Measurements from ENCODE around the gene SCAMP2. TPM values are rescaled to one million over a fixed set of nuclear protein-coding genes. Genes with fewer than 3 reads are reported as not detected.

SCAMP2 gene
- total RNA-seq, 1 experiment from 2014 or later: 50.2 TPM

- no peak for DNase-seq
- Mint-ChIP-seq H3K27me3 (ENCODE audit: low read depth) (peaks cover 46% of the 10 kb centered on the region), H3K9me3 (no peaks in the 10 kb centered on the region; a peak in 1 of 5 replicates), H3K36me3 (ENCODE audit: insufficient read depth in 1 of 3, low read depth in 3 of 3) (no peaks in the 10 kb centered on the region), H3K4me1 (peaks cover 15 to 49% of the 10 kb centered on the region in 2 experiments), H3K4me3 (no peak overlapping the region; a peak in 1 of 5 replicates), H3K27ac (no peak overlapping the region)
- no peaks in the 10 kb centered on the region for H3K4me1 ChIP-seq (ENCODE audit: insufficient read depth, low read length)
- H3T11ph ChIP-seq (ENCODE audit: low read length): no peak overlapping the region
- H3K79me1 ChIP-seq (ENCODE audit: insufficient read depth, low read depth, low read length, poor library complexity, severe bottlenecking): no peaks in the 10 kb centered on the region
- H2AFZ ChIP-seq (ENCODE audit: low read length): no peak overlapping the region
- no peak overlapping the region for H3K18ac ChIP-seq (ENCODE audit: insufficient read length, low read depth, low read length)
- H3K9ac ChIP-seq (ENCODE audit: extremely low read depth, insufficient read length, low read length): no peak overlapping the region
- H4K5ac ChIP-seq (ENCODE audit: insufficient read length, low read depth, low read length): no peak overlapping the region
- H3K23ac ChIP-seq (ENCODE audit: insufficient read length, low read depth, low read length): no peak overlapping the region
- H3K23me2 ChIP-seq (ENCODE audit: insufficient read length, low read depth, low read length, poor library complexity, severe bottlenecking): no peaks in the 10 kb centered on the region
- no peaks in the 10 kb centered on the region for H3K9me3 ChIP-seq (ENCODE audit: control insufficient read depth, low read depth, low read length)
- no peak overlapping the region for H2BK12ac ChIP-seq (ENCODE audit: insufficient read length, low read depth, low read length)
- no peak overlapping the region for H3K14ac ChIP-seq (ENCODE audit: insufficient read depth, low read length)
- TF ChIP-seq CTCF (conservative IDR thresholded peaks at IDR 0.05): no peak
- no peaks in the 10 kb centered on the region for H4K20me1 ChIP-seq (ENCODE audit: control insufficient read depth, insufficient read depth, insufficient read length)
- H2BK15ac ChIP-seq (ENCODE audit: low read depth, low read length): no peak overlapping the region
- WGBS (ENCODE audit: extremely low coverage, insufficient read length, low lambda C conversion rate): no CpG with 5 or more reads among the region's 4 CpGs
- no peak overlapping the region for H4K8ac ChIP-seq (replicated peaks; ENCODE audit: insufficient read length, low read depth, low read length)
- no peak overlapping the region for H3K56ac ChIP-seq (ENCODE audit: insufficient read length, low read depth, low read length)
- no peak overlapping the region for H3K4ac ChIP-seq (ENCODE audit: low read depth, low read length)
- no peak overlapping the region for H2AK5ac ChIP-seq (ENCODE audit: insufficient read length, low read length)
- H2BK120ac ChIP-seq (ENCODE audit: low read depth, low read length, poor library complexity, severe bottlenecking): no peak overlapping the region
- H3K27ac ChIP-seq (ENCODE audit: insufficient read length, low read depth, low read length): no peak overlapping the region
- H3K4me2 ChIP-seq (ENCODE audit: insufficient read depth, insufficient read length, low read length): no peak overlapping the region
- H3K79me2 ChIP-seq (ENCODE audit: insufficient read depth, low read length): no peaks in the 10 kb centered on the region
- H2BK5ac ChIP-seq (ENCODE audit: insufficient read length, low read length): no peak overlapping the region
- no peak overlapping the region for H2BK20ac ChIP-seq (ENCODE audit: low read depth, low read length, poor library complexity, severe bottlenecking)
- H3K27me3 ChIP-seq (ENCODE audit: insufficient read depth, low read length): peaks cover 7% of the 10 kb centered on the region; the same call in 1 of the 2 replicates
- no peak overlapping the region for H4K91ac ChIP-seq (ENCODE audit: insufficient read length, low read depth, low read length)
Measured at GRCh38 chr15:74822233-74822632, 50.9 kb downstream of the SCAMP2 start.
